Thoracic aorta (tissue), 2 donors: ENCODE results near the gene BEX4. TPM values are rescaled to one million over a fixed set of nuclear protein-coding genes. Genes with fewer than 3 reads are reported as not detected.
"Not testable (repeated sequence)": the region's sequence is repeated elsewhere in the genome, so short reads cannot be mapped to it uniquely, and the experiment has no call there.

Source experiments
- ATAC-seq: fragments of 150-250 bp; one replicate; pipeline ENCODE4 v1.8.0; 2017; ENCODE audit warnings: low read depth; ENCODE audit not compliant: insufficient number of reproducible peaks, low FRiP score
- DNase-seq: peaks from one replicate; pipeline ENCODE4 v3.0.0-alpha.2; 2020; ENCODE audit warnings: low spot score
- H3K27ac ChIP-seq, 2 donors: fragments of 200-600 bp; sonication (generic); 1 replicate in 1 of 2; 2 replicates in 1 of 2; pipeline ENCODE4 v1.5.1; 2016; ENCODE audit warnings: mild to moderate bottlenecking in 2 of 2, moderate library complexity in 2 of 2
- H3K27me3 ChIP-seq: fragments of 200-600 bp; sonication (generic); replicated peaks from 2 replicates; pipeline ENCODE4 v1.6.0; 2016; ENCODE audit warnings: mild to moderate bottlenecking; ENCODE audit not compliant: insufficient read depth
- H3K36me3 ChIP-seq: fragments of 200-600 bp; sonication (generic); one replicate; pipeline ENCODE4 v1.5.1; 2016
- H3K4me1 ChIP-seq, 2 donors: fragments of 200-600 bp; sonication (generic); 1 replicate in 1 of 2; 2 replicates in 1 of 2; pipeline versions ENCODE4 v1.5.1 to v1.6.0; 2016; ENCODE audit warnings: low read depth in 2 of 2, mild to moderate bottlenecking in 1 of 2; ENCODE audit not compliant: control insufficient read depth in 1 of 2
- H3K4me3 ChIP-seq: fragments of 200-600 bp; sonication (generic); 2 replicates; pipeline ENCODE4 v1.5.1; 2016; ENCODE audit warnings: mild to moderate bottlenecking
- H3K9me3 ChIP-seq: fragments of 200-600 bp; sonication (generic); 2 replicates; pipeline ENCODE4 v1.5.1; 2016
- CTCF ChIP-seq: fragments of 200-600 bp; sonication (generic); IDR thresholded peaks from one replicate; pipeline ENCODE4 v1.5.1; 2019; ENCODE audit warnings: antibody characterized with exemption
- total RNA-seq, 2 donors: library from RNA; depleted of rRNA; stranded (reverse); fragments of >200 nt; gene quantifications; one replicate each; pipeline versions ENCODE4 v1.1.0 to v1.2.3, GENCODE V29; 2016

Gene BEX4
- 10 to 100 TPM; 28.3 to 29.4 TPM for total RNA-seq

- H3K27ac ChIP-seq, result peak within 1 kb of the TSS; percentile 67 to 76
- ATAC-seq, result peak; percentile 36
- no peak for TF ChIP-seq CTCF
- peak; percentile 29 for DNase-seq
- H3K4me3 ChIP-seq, result peak within 1 kb of the TSS; percentile 75
- peaks cover 0 to 4% of the 10 kb centered on the region in 2 donors for H3K4me1 ChIP-seq
- H3K27me3 ChIP-seq, result no peaks in the 10 kb centered on the region
- H3K9me3 ChIP-seq, result no peaks in the 10 kb centered on the region
- H3K36me3 ChIP-seq, result no peaks in the 10 kb centered on the region
These were observed at the start of gene BEX4 for GRCh38 chrX:103214870-103215424. Gene BEX4, plus strand, starts transcription at chrX:103215108. Its CDS starts 1,046 bp downstream, at chrX:103216154.

GRCh38 chrX:103170216-103170615 is 44.7 kb upstream of the BEX4 start:
- Histone ChIP-seq H3K36me3 (no peaks in the 10 kb centered on the region), H3K27me3 (no peaks in the 10 kb centered on the region), H3K9me3 (no peaks in the 10 kb centered on the region), H3K4me3 (no peak overlapping the region), H3K27ac (no peak overlapping the region), H3K4me1 (no peaks in the 10 kb centered on the region)
- DNase-seq (no peak), ATAC-seq (no peak)
- TF ChIP-seq CTCF, result no peak

GRCh38 chrX:103171353-103171752 is 43.6 kb upstream of the BEX4 start:
- no peak overlapping the region for H3K4me3 ChIP-seq
- no peaks in the 10 kb centered on the region for H3K36me3 ChIP-seq
- no peaks in the 10 kb centered on the region for H3K9me3 ChIP-seq
- ATAC-seq (no peak), DNase-seq (no peak)
- H3K27me3 ChIP-seq, result no peaks in the 10 kb centered on the region
- no peak for TF ChIP-seq CTCF
- H3K27ac ChIP-seq, result no peak overlapping the region
- no peaks in the 10 kb centered on the region for H3K4me1 ChIP-seq

GRCh38 chrX:103175256-103175655 is 39.7 kb upstream of the BEX4 start:
- not testable (repeated sequence) for DNase-seq, H3K9me3 ChIP-seq, H3K27me3 ChIP-seq, ATAC-seq, H3K4me1 ChIP-seq, H3K27ac ChIP-seq, H3K4me3 ChIP-seq, H3K36me3 ChIP-seq

- ATAC-seq (no peak), DNase-seq (peak; percentile 2)
- Histone ChIP-seq H3K27ac (no peak overlapping the region), H3K36me3 (no peaks in the 10 kb centered on the region), H3K27me3 (no peaks in the 10 kb centered on the region), H3K4me1 (no peaks in the 10 kb centered on the region), H3K4me3 (no peak overlapping the region), H3K9me3 (no peaks in the 10 kb centered on the region)
- TF ChIP-seq CTCF, result peak; percentile 54
These were observed 38.8 kb upstream of the BEX4 start for GRCh38 chrX:103175944-103176753.
